HUDEP-2 (cell line): ENCODE measurements around the gene C16orf87.

Experiments
- DNase-seq, 76 experiments: peaks; one replicate each; lab custom pipeline; 2025; ENCODE audit not compliant: unreplicated experiment in 76 of 76; lab: John Stamatoyannopoulos, UW

The C16orf87 gene

DNA sequence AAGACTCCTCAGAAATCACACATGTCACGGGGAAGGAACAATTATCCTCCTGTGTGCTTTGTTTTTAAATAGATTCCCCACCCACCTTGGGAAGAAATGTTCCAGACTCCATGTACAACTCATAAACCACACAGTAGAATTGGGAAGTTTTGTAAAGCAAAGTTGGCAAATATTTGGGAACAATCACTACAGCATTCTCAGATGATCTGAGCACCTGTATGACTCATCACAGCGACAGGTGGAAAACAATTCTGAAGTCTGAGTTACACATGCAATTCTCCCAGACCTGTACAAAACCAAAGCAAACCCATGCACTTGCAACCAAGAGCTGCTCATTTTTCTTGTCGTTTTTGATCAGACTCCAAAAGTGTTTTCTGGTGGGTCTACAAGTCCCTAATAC lies 68.4 kb downstream of the C16orf87 start:
- no peak for DNase-seq

DNA sequence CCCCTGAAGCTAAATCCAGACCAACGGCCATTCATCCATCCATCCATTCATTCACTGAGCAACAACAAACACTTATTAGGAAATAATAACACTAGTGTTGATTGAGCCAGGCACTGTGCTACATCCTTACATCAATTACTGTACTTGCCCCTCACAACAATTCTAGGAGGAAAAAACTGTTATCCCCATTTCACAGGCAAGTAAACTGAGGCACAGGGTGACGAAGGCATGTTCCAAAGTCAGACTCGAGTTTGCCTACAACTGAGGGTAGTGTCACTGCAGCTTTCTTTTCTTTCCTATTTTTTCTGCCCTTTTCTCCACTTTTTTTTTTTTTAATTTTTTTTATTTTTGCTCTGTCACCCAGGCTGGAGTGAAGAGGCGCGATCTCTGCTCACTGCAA lies 71.7 kb downstream of the C16orf87 start:
- no peak for DNase-seq

- DNase-seq, result no peak
Measured at GRCh38 chr16:46757339-46758050, 73.5 kb downstream of the C16orf87 start.

DNA sequence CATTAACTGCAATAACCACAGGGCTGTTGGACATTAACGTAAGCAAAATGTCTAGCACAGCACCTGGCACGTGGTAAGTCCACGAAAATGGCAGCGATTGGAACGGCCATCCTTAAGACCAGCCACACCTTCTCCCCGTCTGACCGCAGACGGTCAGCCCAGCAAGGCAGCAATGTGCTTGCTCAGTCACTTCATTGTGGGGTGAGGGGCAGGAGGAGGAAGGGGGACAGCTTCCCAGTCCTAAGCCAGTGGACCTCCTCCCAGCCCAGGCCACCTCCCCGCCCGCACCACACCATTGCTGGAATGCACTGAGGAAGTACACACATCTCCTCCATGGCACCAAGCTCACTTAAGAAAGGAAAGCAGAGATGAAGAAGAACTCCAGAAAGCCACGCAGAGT lies 74.2 kb downstream of the C16orf87 start:
- no peak for DNase-seq

GRCh38 chr16:46753015-46753414 lies 78.0 kb downstream of the C16orf87 start:
- no peak for DNase-seq

DNA sequence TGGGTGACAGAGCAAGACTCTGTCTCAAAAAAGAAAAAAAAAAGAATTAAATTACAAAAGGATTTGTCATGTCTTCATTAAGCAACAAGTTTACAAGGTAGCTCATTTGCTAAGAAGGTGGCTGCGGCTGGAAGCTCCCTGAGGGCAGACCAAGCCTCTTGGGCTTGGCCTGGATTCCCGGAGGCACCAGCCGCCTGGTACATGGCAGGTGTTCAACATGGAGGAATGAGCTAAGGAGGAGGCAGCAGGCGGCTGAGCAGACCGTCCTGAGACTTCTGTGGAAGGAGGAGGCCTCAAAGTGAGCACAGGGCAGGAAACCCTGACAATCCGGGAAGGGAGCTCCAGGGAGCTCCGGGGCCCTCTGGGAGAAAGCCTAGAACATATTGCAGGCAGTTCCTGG lies 79.6 kb downstream of the C16orf87 start:
- DNase-seq, result no peak

- peak in 2 of 76 experiments; percentile 7 to 11 for DNase-seq
Measured at GRCh38 chr16:46748775-46749705, 81.9 kb downstream of the C16orf87 start.

DNA sequence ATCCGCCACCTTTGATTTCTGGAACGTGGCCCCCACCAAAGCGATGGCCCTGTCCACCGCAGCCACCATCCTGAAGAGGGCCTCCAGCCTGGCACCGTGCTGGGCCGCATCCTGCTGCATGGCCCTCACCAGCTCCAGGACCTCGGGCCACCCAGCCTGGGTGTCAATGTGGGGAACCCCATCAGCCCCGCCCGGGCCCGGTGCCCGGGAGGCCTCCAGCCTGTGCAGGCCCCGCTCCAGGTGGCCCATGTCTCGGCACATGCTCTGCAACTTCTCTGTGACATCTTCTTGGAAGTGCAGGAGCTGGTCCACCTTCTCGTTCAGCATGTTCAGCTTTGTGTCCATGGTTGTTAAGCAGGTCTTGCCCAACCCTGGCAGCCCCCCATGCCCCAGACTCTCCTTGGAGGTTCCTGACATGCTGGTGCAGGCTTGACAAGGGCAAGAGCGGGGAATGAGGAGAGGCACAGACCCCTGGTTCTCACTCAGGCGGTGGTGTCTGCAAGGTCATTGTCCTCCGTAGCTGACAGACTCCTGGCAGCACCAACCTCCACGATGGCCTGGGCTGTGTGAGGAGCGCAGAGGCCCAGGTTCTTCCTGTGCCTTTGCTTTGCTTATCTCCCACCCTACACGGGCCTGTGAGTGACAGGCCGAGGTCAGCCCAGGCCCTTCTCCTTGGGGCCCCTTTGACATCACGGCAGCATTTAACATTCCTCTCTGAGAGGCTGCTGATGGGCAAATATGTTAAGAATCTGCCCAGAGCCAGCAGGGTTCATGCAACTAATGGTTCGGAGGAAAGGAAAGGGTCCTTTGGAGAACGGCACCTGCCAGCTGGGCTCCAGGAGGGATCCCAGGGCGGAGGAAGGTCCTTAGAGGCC lies 83.0 kb downstream of the C16orf87 start, which contains the start of gene MYLK3:
TSS of gene MYLK3 (minus strand) at position 568 of the 875 bp plus-strand sequence. CDS start at position 417, 151 bp downstream.
- DNase-seq, result peak in 5 of 76 experiments; percentile 6 to 20 (median 11)

DNA sequence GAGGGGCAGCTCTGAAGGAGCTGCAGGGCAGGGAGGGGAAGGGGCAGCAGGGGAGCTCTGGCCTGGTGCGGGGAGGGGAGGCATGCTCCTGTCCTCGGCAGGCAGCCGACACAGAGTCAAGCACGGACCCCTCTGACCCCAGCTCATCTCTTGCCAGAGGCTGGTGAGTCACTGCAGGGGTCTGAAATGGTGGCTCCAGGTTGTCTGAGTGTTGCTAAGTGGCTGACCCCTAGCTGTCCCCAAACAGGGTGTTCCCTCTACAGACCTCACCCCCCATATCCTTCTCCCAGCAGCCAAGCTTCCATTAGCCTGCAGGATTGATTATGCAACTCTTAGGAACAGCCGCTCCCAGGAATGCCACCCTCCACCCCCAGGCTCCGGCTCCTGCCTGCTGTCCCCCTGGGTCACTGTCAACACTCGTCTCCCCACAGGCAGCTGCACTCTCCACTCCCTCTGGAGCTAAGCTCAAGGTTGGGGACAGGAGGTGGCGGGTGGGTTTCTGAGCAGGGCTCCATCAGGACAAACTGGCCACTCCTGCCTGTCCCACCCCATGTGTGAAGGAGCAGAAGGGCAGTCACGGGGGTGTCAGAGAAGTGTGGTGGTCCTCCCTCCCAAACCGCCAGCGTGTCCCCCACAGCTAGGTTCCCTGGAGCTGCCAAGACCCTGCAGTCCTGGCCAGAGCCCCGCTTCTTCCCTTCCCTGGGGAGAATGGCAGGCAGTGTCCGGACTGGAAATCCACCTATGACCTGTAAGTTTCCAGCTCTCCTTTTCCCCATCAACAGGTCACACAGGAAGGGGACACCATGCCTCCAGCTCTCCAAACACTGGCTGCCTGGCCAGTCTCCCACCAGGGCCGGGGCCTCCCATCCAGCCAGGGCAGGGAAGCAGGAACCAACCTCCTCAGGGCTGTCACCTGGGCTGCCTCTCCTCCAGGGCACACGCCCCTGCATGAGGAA lies 83.9 kb downstream of the C16orf87 start:
- no peak for DNase-seq
